HL-60 (cell line): ENCODE measurements around the gene RPS5.

Experiments used
- CTCF ChIP-seq: IDR thresholded peaks from one replicate; pipeline ENCODE4 v1.5.1; 2011; ENCODE audit warnings: low read length, control low read depth, inconsistent platforms; ENCODE audit not compliant: insufficient read depth
- POLR2AphosphoS5 ChIP-seq: IDR thresholded peaks from 2 replicates; pipeline ENCODE4 v1.6.1; 2012; ENCODE audit warnings: low read depth
- SPI1 ChIP-seq: IDR thresholded peaks from 2 replicates; pipeline ENCODE4 v1.6.1; 2012; ENCODE audit warnings: low read depth, mild to moderate bottlenecking, borderline replicate concordance
- TF ChIP-seq, protein P1 (sequence below): IDR thresholded peaks from 2 replicates; pipeline ENCODE4 v1.6.1; 2012; ENCODE audit warnings: low read depth; ENCODE audit not compliant: insufficient replicate concordance

DNA sequence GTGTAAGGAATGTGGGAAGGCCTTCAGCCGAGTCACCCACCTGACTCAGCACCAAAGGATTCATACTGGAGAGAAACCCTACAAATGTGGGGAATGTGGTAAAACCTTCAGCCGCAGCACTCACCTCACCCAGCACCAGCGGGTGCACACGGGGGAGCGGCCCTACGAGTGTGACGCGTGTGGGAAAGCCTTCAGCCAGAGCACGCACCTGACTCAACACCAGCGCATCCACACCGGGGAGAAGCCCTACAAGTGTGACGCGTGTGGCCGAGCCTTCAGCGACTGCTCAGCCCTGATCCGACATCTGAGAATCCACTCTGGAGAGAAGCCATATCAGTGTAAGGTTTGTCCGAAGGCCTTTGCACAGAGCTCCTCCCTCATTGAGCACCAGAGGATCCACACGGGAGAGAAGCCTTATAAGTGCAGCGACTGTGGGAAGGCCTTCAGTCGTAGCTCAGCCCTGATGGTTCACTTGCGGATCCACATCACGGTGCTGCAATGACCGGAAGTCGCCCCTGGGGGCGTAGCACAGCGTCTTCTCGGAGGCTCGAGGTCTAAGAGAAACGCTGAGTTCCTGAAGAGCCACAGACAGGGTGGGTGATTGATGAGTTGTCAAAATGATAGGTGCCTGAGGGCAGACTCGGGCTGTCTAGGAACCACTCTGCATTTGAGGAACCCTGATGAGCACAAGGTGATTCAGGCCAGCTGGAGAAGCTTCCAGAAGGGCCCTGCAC lies 48.1 kb upstream of the RPS5 start:
- TF ChIP-seq CTCF (no peak), SPI1 (no peak), POLR2AphosphoS5 (no peak)
- TF ChIP-seq, protein P1, sequence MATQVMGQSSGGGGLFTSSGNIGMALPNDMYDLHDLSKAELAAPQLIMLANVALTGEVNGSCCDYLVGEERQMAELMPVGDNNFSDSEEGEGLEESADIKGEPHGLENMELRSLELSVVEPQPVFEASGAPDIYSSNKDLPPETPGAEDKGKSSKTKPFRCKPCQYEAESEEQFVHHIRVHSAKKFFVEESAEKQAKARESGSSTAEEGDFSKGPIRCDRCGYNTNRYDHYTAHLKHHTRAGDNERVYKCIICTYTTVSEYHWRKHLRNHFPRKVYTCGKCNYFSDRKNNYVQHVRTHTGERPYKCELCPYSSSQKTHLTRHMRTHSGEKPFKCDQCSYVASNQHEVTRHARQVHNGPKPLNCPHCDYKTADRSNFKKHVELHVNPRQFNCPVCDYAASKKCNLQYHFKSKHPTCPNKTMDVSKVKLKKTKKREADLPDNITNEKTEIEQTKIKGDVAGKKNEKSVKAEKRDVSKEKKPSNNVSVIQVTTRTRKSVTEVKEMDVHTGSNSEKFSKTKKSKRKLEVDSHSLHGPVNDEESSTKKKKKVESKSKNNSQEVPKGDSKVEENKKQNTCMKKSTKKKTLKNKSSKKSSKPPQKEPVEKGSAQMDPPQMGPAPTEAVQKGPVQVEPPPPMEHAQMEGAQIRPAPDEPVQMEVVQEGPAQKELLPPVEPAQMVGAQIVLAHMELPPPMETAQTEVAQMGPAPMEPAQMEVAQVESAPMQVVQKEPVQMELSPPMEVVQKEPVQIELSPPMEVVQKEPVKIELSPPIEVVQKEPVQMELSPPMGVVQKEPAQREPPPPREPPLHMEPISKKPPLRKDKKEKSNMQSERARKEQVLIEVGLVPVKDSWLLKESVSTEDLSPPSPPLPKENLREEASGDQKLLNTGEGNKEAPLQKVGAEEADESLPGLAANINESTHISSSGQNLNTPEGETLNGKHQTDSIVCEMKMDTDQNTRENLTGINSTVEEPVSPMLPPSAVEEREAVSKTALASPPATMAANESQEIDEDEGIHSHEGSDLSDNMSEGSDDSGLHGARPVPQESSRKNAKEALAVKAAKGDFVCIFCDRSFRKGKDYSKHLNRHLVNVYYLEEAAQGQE: no peak
